ENCODE data around the gene TTLL9. TPM values are rescaled to one million over a fixed set of nuclear protein-coding genes. Genes with fewer than 3 reads are reported as not detected.

The TTLL9 gene
- total RNA-seq, 1 donor from 2014 or later = 0.60 TPM

DNA sequence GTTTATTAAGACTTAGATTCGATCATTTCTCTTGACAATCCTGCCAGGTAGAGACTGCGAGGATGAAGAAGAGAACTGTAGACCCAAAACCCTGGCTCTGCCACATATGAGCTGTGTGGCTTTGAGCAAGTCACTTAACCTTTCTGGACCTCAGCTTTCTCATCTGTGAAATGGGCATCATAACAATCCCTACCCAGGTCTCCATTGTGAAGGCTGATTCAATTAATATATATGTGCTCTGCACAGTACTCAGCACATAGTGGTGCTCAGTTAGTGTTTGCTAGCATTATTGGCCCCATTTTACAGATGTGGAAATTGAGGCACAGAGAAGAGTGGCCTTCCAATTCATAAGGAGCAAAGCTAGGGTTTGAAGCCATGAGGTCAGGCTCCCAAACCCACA is 105.4 kb downstream of the TTLL9 start:
- intact Hi-C loops (cut with micrococcal nuclease) = no loop called here
- TF ChIP-seq, protein P1, sequence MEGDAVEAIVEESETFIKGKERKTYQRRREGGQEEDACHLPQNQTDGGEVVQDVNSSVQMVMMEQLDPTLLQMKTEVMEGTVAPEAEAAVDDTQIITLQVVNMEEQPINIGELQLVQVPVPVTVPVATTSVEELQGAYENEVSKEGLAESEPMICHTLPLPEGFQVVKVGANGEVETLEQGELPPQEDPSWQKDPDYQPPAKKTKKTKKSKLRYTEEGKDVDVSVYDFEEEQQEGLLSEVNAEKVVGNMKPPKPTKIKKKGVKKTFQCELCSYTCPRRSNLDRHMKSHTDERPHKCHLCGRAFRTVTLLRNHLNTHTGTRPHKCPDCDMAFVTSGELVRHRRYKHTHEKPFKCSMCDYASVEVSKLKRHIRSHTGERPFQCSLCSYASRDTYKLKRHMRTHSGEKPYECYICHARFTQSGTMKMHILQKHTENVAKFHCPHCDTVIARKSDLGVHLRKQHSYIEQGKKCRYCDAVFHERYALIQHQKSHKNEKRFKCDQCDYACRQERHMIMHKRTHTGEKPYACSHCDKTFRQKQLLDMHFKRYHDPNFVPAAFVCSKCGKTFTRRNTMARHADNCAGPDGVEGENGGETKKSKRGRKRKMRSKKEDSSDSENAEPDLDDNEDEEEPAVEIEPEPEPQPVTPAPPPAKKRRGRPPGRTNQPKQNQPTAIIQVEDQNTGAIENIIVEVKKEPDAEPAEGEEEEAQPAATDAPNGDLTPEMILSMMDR (IDR thresholded peaks at IDR 0.05) = no peak
- CTCF ChIA-PET = no interaction called here
- no peak overlapping the region for H3K27ac Mint-ChIP-seq
- H3K9me3 Mint-ChIP-seq = no peaks in the 10 kb centered on the region
- peaks cover 5% of the 10 kb centered on the region for H3K4me1 Mint-ChIP-seq
- DNase-seq (no peak), ATAC-seq (ENCODE audit: low read depth) (no peak)
- H3K36me3 Mint-ChIP-seq (ENCODE audit: low read depth) = no peaks in the 10 kb centered on the region
- H3K4me3 Mint-ChIP-seq = no peak overlapping the region
- POLR2A ChIA-PET = no interaction called here
- peaks cover 30% of the 10 kb centered on the region for H3K27me3 Mint-ChIP-seq

DNA sequence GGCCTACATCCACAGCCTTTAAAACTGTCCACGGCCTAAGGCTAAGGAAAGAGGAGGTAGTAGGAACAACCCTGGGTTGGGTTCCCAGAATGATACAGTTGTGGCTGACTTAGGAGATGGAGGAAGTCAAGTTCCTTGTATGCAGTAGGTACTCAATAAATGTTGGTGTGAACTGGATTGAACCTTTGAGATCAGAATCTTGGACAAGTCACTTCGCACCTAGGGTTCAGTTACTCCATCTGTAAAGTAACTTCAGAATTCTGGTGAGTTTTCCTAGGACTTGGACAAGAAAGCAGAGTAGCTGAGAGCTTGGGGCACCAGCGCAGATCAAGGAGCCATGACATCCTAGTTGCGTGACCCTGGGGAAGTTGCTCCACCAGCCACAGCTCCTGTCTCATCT is 106.6 kb downstream of the TTLL9 start:
- no peak overlapping the region for H3K4me3 Mint-ChIP-seq
- H3K27ac Mint-ChIP-seq = no peak overlapping the region
- no peak for DNase-seq
- intact Hi-C loops (cut with micrococcal nuclease) = no loop called here
- ATAC-seq (ENCODE audit: low read depth) = no peak
- CTCF ChIA-PET = no interaction called here
- H3K9me3 Mint-ChIP-seq = no peaks in the 10 kb centered on the region
- no peaks in the 10 kb centered on the region for H3K36me3 Mint-ChIP-seq (ENCODE audit: low read depth)
- H3K27me3 Mint-ChIP-seq = peaks cover 32% of the 10 kb centered on the region
- POLR2A ChIA-PET = no interaction called here
- TF ChIP-seq, protein P1 (IDR thresholded peaks at IDR 0.05) = no peak
- H3K4me1 Mint-ChIP-seq = peaks cover 5% of the 10 kb centered on the region

DNA sequence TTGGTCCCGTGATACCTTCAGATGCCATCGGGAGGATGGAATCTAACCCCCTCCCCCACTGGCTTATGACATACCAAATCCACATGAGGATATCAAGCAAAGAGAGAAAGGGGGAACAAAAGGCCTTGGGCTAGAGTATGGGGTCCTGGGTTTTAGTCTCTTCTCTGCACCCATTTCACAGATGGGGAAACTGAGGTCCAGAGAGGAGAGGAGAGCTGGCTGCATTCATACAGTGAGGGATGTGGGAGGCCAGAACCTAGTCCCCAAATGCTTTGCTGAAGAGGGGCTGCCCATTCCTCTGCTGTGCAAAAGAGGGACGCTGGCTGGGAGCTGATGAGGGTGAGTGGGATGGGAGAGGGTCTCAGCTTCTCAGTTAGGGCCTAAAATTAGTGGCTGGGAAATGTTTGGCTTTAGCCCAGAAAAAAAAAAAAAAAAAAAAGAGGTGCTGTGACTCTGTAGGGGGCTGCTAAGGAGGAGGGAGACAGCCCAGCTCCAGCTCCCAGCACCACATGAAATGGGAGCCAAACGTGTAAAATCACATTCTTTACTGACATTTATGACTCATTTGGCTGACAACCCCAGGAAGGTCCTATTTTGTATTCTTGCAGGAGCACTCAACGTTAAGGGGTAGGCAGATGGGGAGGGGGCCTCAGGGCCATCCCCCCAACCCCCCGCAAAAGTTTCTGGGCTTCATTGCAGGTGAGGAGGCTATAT is 109.4 kb downstream of the TTLL9 start:
- Mint-ChIP-seq H3K27me3 (peaks cover 28% of the 10 kb centered on the region), H3K4me3 (no peak overlapping the region), H3K27ac (no peak overlapping the region), H3K9me3 (no peaks in the 10 kb centered on the region), H3K4me1 (no peaks in the 10 kb centered on the region), H3K36me3 (ENCODE audit: low read depth) (no peaks in the 10 kb centered on the region)
- CTCF ChIA-PET = no interaction called here
- TF ChIP-seq, protein P1 (IDR thresholded peaks at IDR 0.05) = no peak
- intact Hi-C loops (cut with micrococcal nuclease) = no loop called here
- DNase-seq (no peak), ATAC-seq (ENCODE audit: low read depth) (no peak)
- POLR2A ChIA-PET = no interaction called here

DNA sequence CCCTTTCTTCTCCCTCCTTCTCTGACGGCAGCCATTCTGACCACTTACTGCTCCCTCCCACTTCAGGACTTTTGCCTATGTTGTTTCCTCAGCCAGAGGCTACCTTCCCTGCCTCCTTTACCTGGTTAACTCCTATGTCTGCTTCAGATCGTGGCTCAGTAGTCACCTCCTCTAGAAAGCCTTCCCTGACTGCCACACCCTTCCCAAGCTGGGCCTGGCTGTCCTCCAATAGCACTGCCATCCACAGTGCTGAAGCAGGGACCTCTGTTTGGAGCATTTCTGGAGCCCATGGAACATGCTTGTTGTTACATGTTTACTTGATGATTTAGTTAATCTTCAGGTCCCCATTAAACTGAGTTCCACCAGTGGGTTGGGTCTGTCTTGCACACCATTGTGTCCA is 111.3 kb downstream of the TTLL9 start:
- POLR2A ChIA-PET = no interaction called here
- TF ChIP-seq, protein P1 (IDR thresholded peaks at IDR 0.05) = no peak
- Mint-ChIP-seq H3K27ac (no peak overlapping the region), H3K4me1 (no peaks in the 10 kb centered on the region), H3K9me3 (no peaks in the 10 kb centered on the region), H3K27me3 (peaks cover 21% of the 10 kb centered on the region), H3K4me3 (no peak overlapping the region), H3K36me3 (ENCODE audit: low read depth) (no peaks in the 10 kb centered on the region)
- intact Hi-C loops (cut with micrococcal nuclease) = no loop called here
- ATAC-seq (ENCODE audit: low read depth) (no peak), DNase-seq (no peak)
- CTCF ChIA-PET = no interaction called here

DNA sequence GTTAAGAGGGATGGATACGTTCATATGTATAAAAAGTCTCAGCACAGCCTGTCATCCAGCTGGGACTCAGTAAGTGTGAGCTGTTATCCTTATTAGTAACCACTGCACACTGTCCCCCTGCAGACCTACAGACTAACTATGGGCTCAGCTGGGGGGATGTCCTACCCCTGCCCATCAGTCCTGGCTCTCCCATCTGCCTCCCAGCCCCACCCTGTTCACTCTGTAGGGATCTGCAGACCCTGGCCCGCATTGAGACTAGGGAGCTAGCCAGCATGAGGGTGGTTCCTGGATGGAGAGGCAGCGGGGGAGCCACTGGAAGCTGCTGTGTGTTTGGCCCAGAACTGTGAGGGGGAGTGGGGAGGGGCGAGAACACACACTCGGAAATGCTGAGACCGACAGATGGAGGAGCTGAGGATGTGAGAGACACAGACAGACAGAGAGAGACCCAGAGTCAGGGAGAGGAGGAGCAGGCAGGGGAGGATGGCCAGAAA is 114.6 kb downstream of the TTLL9 start:
- Mint-ChIP-seq H3K9me3 (no peaks in the 10 kb centered on the region), H3K27ac (no peak overlapping the region), H3K4me1 (no peaks in the 10 kb centered on the region), H3K27me3 (peaks cover 13% of the 10 kb centered on the region), H3K36me3 (ENCODE audit: low read depth) (no peaks in the 10 kb centered on the region), H3K4me3 (no peak overlapping the region)
- POLR2A ChIA-PET = no interaction called here
- TF ChIP-seq, protein P1 (IDR thresholded peaks at IDR 0.05) = no peak
- DNase-seq = no peak
- intact Hi-C loops (cut with micrococcal nuclease) = no loop called here
- no peak for ATAC-seq (ENCODE audit: low read depth)
- CTCF ChIA-PET = no interaction called here
